Liver (tissue), 9 donors: ENCODE measurements around the gene ATP12A. TPM values are rescaled to one million over a fixed set of nuclear protein-coding genes. Genes with fewer than 3 reads are reported as not detected.

Experiments
- DNase-seq: peaks from one replicate; pipeline ENCODE4 v3.0.0-alpha.2; 2017; ENCODE audit warnings: low spot score
- H3K27ac ChIP-seq, 2 donors: one replicate each; pipeline ENCODE4 v1.7.0; 2013; ENCODE audit warnings: inconsistent platforms in 2 of 2, low read length in 2 of 2, control low read depth in 1 of 2, low read depth in 1 of 2, mild to moderate bottlenecking in 1 of 2
- H3K27me3 ChIP-seq, 4 donors: one replicate each; pipeline versions ENCODE4 v1.6.1 to v1.7.0; 2013; ENCODE audit warnings: low read length in 3 of 4, inconsistent platforms in 1 of 4, mild to moderate bottlenecking in 1 of 4, moderate library complexity in 1 of 4; ENCODE audit not compliant: control insufficient read depth in 4 of 4, insufficient read depth in 4 of 4
- H3K36me3 ChIP-seq, 4 donors: one replicate each; pipeline versions ENCODE4 v1.6.1 to v1.7.0; 2013; ENCODE audit warnings: low read length in 3 of 4, mild to moderate bottlenecking in 3 of 4, low read depth in 1 of 4, moderate library complexity in 1 of 4; ENCODE audit not compliant: control insufficient read depth in 4 of 4, insufficient read depth in 3 of 4
- H3K4me1 ChIP-seq, 4 donors: one replicate each; pipeline versions ENCODE4 v1.6.1 to v1.7.0; 2013; ENCODE audit warnings: low read length in 3 of 4, mild to moderate bottlenecking in 3 of 4, moderate library complexity in 1 of 4; ENCODE audit not compliant: control insufficient read depth in 4 of 4, insufficient read depth in 4 of 4
- H3K4me3 ChIP-seq, 3 donors: one replicate each; pipeline versions ENCODE4 v1.6.1 to v1.7.0; 2013; ENCODE audit warnings: low read length in 3 of 3, control low read depth in 1 of 3, low read depth in 1 of 3, mild to moderate bottlenecking in 1 of 3
- H3K9ac ChIP-seq, 2 donors: one replicate each; pipeline ENCODE4 v1.7.0; 2013; ENCODE audit warnings: low read length in 2 of 2, mild to moderate bottlenecking in 2 of 2, moderate library complexity in 2 of 2, control low read depth in 1 of 2, low read depth in 1 of 2
- H3K9me3 ChIP-seq, 4 donors: one replicate each; pipeline versions ENCODE4 v1.6.1 to v1.7.0; 2013; ENCODE audit warnings: low read length in 3 of 4; ENCODE audit not compliant: control insufficient read depth in 4 of 4
- EGR1 ChIP-seq, 2 donors: IDR thresholded peaks; 2 replicates each; pipeline ENCODE4 v1.6.1; 2016 to 2018; ENCODE audit warnings: antibody characterized with exemption in 2 of 2, low read depth in 2 of 2
- FOXA1 ChIP-seq: IDR thresholded peaks from 2 replicates; pipeline ENCODE4 v1.6.1; 2016; ENCODE audit warnings: antibody characterized with exemption
- FOXA2 ChIP-seq: IDR thresholded peaks from 2 replicates; pipeline ENCODE4 v1.6.1; 2016; ENCODE audit warnings: antibody characterized with exemption
- HNF4A ChIP-seq, 2 donors: conservative IDR thresholded peaks; 2 replicates each; pipeline ENCODE4 v1.6.1; 2016; ENCODE audit warnings: antibody characterized with exemption in 2 of 2, mild to moderate bottlenecking in 2 of 2
- HNF4G ChIP-seq: IDR thresholded peaks from 2 replicates; pipeline ENCODE4 v1.6.1; 2016; ENCODE audit warnings: antibody characterized with exemption
- JUND ChIP-seq, 2 donors: IDR thresholded peaks; 2 replicates each; pipeline ENCODE4 v1.6.1; 2016; ENCODE audit warnings: antibody characterized with exemption in 2 of 2
- NR2F2 ChIP-seq: IDR thresholded peaks from 2 replicates; pipeline ENCODE4 v1.6.1; 2016; ENCODE audit warnings: antibody characterized with exemption
- RAD21 ChIP-seq, 2 donors: IDR thresholded peaks; 2 replicates each; pipeline ENCODE4 v1.6.1; 2016; ENCODE audit warnings: antibody characterized with exemption in 2 of 2, mild to moderate bottlenecking in 2 of 2
- RXRA ChIP-seq, 2 donors: IDR thresholded peaks; 2 replicates each; pipeline ENCODE4 v1.6.1; 2017 to 2018; ENCODE audit warnings: antibody characterized with exemption in 2 of 2, mild to moderate bottlenecking in 1 of 2
- SP1 ChIP-seq: IDR thresholded peaks from 2 replicates; pipeline ENCODE4 v1.6.1; 2018; ENCODE audit warnings: antibody characterized with exemption, mild to moderate bottlenecking
- TAF1 ChIP-seq: conservative IDR thresholded peaks from 2 replicates; pipeline ENCODE4 v1.6.1; 2016; ENCODE audit warnings: antibody characterized with exemption, mild to moderate bottlenecking
- YY1 ChIP-seq: IDR thresholded peaks from 2 replicates; pipeline ENCODE4 v1.6.1; 2016; ENCODE audit warnings: antibody characterized with exemption, mild to moderate bottlenecking
- WGBS: extraction: QIAGEN DNeasy Blood & Tissue Kit; methylation state at CpG from one replicate; pipeline ENCODE4 v1.1.7; 2013; 5-methylcytosine and 5-hydroxymethylcytosine counted together
- polyA plus RNA-seq, 2 donors: library from polyadenylated mRNA; stranded (reverse) in 1 of 2; unstranded in 1 of 2; fragments of 200-250 nt in 1 of 2; fragments of >200 nt in 1 of 2; fragmentation: Nextera tagmentation in 1 of 2; extraction: Ambion mirVana in 1 of 2; gene quantifications; one replicate each; pipeline versions ENCODE4 v1.2.1 to v1.2.3, GENCODE V29; 2013 to 2015
- total RNA-seq, 2 donors: library from RNA; depleted of rRNA; stranded (reverse); fragments of >200 nt; gene quantifications; one replicate each; pipeline ENCODE4 v1.2.3, GENCODE V29; 2014
- TF ChIP-seq, protein P1 (sequence below): fragments of 150-350 bp; IDR thresholded peaks from 2 replicates; pipeline ENCODE4 v1.5.1; 2017; ENCODE audit warnings: improper control_type of control experiment, low read depth, low read length; ENCODE audit not compliant: missing input control
- TF ChIP-seq, protein P2 (sequence below): IDR thresholded peaks from 2 replicates; pipeline ENCODE4 v1.6.1; 2016; ENCODE audit warnings: antibody characterized with exemption
- TF ChIP-seq, protein P3 (sequence below): IDR thresholded peaks from 2 replicates; pipeline ENCODE4 v1.6.1; 2016; ENCODE audit warnings: antibody characterized with exemption
- TF ChIP-seq, protein P4 (sequence below): IDR thresholded peaks from 2 replicates; pipeline ENCODE4 v1.6.1; 2016; ENCODE audit warnings: antibody characterized with exemption, mild to moderate bottlenecking
- donor health status: healthy.
- donor health status: healthy.
- donor health status: healthy.
- donor health status: healthy.
- donor health status: healthy.

The ATP12A gene
- total and polyA plus RNA-seq, 4 donors: under 0.01 TPM; not detected in 3

DNA sequence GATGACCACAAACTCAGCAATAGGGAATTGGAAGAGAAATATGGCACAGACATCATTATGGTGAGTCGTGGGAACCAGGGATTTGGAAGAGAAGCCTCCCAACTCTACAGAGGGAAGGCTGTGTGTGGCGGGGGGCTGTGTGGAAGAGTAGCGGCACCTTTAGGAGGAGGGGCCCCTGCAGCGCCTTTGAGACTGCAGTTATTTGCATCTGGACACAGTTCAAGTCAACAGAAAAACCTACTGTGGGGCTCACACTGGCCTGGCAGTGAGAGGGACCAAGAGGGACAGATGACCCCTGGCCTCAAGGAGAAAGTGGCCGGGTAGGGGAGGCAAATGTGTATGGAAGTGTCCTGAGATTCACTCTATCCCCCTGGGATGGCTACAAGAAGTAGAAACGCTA lies 5.1 kb downstream of the ATP12A start (continued):
- TF ChIP-seq, protein P1, sequence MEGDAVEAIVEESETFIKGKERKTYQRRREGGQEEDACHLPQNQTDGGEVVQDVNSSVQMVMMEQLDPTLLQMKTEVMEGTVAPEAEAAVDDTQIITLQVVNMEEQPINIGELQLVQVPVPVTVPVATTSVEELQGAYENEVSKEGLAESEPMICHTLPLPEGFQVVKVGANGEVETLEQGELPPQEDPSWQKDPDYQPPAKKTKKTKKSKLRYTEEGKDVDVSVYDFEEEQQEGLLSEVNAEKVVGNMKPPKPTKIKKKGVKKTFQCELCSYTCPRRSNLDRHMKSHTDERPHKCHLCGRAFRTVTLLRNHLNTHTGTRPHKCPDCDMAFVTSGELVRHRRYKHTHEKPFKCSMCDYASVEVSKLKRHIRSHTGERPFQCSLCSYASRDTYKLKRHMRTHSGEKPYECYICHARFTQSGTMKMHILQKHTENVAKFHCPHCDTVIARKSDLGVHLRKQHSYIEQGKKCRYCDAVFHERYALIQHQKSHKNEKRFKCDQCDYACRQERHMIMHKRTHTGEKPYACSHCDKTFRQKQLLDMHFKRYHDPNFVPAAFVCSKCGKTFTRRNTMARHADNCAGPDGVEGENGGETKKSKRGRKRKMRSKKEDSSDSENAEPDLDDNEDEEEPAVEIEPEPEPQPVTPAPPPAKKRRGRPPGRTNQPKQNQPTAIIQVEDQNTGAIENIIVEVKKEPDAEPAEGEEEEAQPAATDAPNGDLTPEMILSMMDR: no peak

DNA sequence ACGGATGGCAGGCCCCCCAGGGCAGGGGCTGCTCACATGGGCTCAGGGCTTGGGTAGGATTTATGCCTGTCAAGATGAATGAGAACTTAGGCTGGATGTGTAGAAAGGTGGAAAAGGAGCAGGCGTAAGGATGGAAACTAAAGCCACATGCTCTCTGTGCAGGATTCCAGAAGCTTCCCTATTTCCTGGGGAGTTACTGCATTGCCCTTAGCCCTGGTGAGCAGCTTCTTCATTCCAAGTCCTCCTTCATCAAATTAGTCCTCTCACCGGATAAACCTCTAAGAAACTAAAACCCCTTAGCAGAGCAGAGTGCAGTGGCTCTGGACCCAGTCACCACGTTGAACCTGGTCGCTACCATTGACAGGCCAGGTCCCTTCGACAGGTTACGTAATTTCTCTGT lies 7.4 kb downstream of the ATP12A start:
- TF ChIP-seq SP1 (no peak), RXRA (IDR thresholded peaks at IDR 0.05) (no peak)
- Histone ChIP-seq H3K36me3 (no peaks in the 10 kb centered on the region), H3K27ac (no peak overlapping the region), H3K27me3 (no peaks in the 10 kb centered on the region), H3K9me3 (no peaks in the 10 kb centered on the region), H3K4me1 (peaks cover 0 to 9% (median 4%) of the 10 kb centered on the region in 4 donors), H3K9ac (no peak overlapping the region), H3K4me3 (no peak overlapping the region)
- WGBS: 60% methylated on average over 7 of the region's 7 CpGs
- no peak for DNase-seq

DNA sequence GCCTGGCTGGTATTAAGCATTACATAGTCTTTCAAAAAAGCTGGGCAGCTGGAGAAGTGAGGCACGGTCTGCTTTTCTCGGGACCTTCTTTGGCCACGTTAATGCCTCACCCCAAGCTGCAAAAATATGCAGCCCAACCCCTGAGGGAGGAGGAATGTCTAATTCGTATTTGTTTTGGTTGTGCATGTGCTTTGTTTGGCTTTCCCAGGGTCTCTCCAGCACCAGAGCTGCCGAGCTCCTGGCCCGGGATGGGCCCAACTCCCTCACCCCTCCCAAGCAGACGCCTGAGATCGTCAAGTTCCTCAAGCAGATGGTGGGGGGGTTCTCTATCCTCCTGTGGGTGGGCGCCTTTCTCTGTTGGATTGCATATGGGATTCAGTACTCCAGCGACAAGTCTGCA lies 7.9 kb downstream of the ATP12A start:
- WGBS: 34% methylated on average over 10 of the region's 10 CpGs
- TF ChIP-seq HNF4G (no peak), YY1 (no peak), HNF4A (conservative IDR thresholded peaks at IDR 0.05) (no peak), JUND (IDR thresholded peaks at IDR 0.05) (no peak), EGR1 (IDR thresholded peaks at IDR 0.05; ENCODE audit: low read depth in 2 of 2) (no peak)
- TF ChIP-seq, protein P2, sequence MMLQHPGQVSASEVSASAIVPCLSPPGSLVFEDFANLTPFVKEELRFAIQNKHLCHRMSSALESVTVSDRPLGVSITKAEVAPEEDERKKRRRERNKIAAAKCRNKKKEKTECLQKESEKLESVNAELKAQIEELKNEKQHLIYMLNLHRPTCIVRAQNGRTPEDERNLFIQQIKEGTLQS: no peak
- no peaks in the 10 kb centered on the region for H3K27me3 ChIP-seq

DNA sequence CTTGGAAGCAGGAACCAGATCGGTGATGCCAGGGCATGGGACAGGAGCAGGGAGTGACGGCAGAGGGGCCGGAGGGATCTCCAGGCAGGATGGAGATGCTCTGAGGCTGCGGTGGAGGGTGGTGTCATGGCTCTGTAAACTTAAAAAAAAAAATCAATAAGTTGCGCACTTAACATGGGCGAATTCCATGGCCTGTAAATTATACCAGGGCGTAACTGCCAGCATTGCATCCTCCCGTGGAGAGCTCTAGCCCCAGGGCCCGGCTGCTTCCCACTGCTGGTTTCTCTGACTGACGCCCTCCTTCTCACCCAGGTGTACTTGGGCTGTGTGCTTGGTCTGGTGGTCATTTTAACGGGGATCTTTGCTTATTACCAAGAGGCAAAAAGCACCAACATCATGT lies 8.7 kb downstream of the ATP12A start:
- no peaks in the 10 kb centered on the region for H3K9me3 ChIP-seq
- 56% methylated on average over 11 of the region's 11 CpGs for WGBS
- H3K9ac ChIP-seq: no peak overlapping the region
- no peak overlapping the region for H3K27ac ChIP-seq
- TF ChIP-seq RAD21 (IDR thresholded peaks at IDR 0.05): no peak
- TF ChIP-seq, protein P3, sequence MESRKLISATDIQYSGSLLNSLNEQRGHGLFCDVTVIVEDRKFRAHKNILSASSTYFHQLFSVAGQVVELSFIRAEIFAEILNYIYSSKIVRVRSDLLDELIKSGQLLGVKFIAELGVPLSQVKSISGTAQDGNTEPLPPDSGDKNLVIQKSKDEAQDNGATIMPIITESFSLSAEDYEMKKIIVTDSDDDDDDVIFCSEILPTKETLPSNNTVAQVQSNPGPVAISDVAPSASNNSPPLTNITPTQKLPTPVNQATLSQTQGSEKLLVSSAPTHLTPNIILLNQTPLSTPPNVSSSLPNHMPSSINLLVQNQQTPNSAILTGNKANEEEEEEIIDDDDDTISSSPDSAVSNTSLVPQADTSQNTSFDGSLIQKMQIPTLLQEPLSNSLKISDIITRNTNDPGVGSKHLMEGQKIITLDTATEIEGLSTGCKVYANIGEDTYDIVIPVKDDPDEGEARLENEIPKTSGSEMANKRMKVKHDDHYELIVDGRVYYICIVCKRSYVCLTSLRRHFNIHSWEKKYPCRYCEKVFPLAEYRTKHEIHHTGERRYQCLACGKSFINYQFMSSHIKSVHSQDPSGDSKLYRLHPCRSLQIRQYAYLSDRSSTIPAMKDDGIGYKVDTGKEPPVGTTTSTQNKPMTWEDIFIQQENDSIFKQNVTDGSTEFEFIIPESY: no peak
- TF ChIP-seq HNF4G: no peak
- TF ChIP-seq, protein P2: no peak
- TF ChIP-seq FOXA2: no peak
- TF ChIP-seq, protein P4, sequence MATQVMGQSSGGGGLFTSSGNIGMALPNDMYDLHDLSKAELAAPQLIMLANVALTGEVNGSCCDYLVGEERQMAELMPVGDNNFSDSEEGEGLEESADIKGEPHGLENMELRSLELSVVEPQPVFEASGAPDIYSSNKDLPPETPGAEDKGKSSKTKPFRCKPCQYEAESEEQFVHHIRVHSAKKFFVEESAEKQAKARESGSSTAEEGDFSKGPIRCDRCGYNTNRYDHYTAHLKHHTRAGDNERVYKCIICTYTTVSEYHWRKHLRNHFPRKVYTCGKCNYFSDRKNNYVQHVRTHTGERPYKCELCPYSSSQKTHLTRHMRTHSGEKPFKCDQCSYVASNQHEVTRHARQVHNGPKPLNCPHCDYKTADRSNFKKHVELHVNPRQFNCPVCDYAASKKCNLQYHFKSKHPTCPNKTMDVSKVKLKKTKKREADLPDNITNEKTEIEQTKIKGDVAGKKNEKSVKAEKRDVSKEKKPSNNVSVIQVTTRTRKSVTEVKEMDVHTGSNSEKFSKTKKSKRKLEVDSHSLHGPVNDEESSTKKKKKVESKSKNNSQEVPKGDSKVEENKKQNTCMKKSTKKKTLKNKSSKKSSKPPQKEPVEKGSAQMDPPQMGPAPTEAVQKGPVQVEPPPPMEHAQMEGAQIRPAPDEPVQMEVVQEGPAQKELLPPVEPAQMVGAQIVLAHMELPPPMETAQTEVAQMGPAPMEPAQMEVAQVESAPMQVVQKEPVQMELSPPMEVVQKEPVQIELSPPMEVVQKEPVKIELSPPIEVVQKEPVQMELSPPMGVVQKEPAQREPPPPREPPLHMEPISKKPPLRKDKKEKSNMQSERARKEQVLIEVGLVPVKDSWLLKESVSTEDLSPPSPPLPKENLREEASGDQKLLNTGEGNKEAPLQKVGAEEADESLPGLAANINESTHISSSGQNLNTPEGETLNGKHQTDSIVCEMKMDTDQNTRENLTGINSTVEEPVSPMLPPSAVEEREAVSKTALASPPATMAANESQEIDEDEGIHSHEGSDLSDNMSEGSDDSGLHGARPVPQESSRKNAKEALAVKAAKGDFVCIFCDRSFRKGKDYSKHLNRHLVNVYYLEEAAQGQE: no peak
- no peak for TF ChIP-seq FOXA1
- TF ChIP-seq SP1: no peak
- TF ChIP-seq, protein P1: no peak
- TF ChIP-seq NR2F2: no peak
- TF ChIP-seq TAF1: no peak
- TF ChIP-seq HNF4A (conservative IDR thresholded peaks at IDR 0.05): no peak
- no peak for TF ChIP-seq YY1
- peaks cover 0 to 2% (median 0%) of the 10 kb centered on the region in 4 donors for H3K4me1 ChIP-seq
- DNase-seq: no peak
- no peaks in the 10 kb centered on the region for H3K27me3 ChIP-seq
- no peaks in the 10 kb centered on the region for H3K36me3 ChIP-seq
- H3K4me3 ChIP-seq: no peak overlapping the region

More for the DNA sequence above, 7.9 kb downstream of the ATP12A start:
- Histone ChIP-seq H3K4me1 (peaks cover 0 to 7% (median 4%) of the 10 kb centered on the region in 4 donors), H3K27ac (no peak overlapping the region), H3K9me3 (no peaks in the 10 kb centered on the region), H3K9ac (no peak overlapping the region), H3K4me3 (no peak overlapping the region), H3K36me3 (no peaks in the 10 kb centered on the region)
- no peak for DNase-seq
